ENCODE measurements around the gene VEZF1. TPM values are rescaled to one million over a fixed set of nuclear protein-coding genes. Genes with fewer than 3 reads are reported as not detected.

Gene VEZF1
- total RNA-seq, 4 donors from 2014 or later: 44.0 to 65.1 (median 50.1) TPM

DNA sequence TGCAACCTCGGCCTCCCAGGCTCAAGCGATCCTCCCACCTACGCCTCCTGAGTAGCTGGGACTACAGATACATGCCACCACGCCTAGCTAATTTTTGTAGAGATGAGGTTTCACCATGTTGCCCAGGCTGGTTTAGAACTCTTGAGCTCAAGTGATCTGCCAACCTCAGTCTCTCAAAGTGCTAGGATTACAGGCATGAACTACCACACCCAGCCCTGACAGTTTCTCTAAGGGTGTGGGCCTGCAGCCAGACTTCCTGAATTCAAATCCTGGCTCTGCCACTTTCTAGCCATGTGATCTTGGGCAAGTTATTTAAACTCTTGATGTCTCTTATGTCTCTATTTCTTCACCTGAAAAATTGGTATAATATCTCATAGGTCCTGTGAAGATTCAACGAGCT is 38.4 kb downstream of the VEZF1 start:
- WGBS, 2 donors (ENCODE audit: low coverage in 1 of 2): 83% methylated on average over 5 of the region's 5 CpGs; no CpG with 5 or more reads in 1 of the 2 donors
- Histone ChIP-seq H3K4me3 (no peak overlapping the region), H3K4me1 (peaks cover 32 to 95% (median 66%) of the 10 kb centered on the region in 4 donors), H3K27ac (peak overlapping the region; percentile 91 to 99 (median 97)), H3K9me3 (no peaks in the 10 kb centered on the region), H3K27me3 (no peaks in the 10 kb centered on the region), H3K36me3 (no peaks in the 10 kb centered on the region)
- peak; percentile 53 for DNase-seq
- intact Hi-C loops (cut with DNase I; ENCODE audit: low total_unique reads): no loop called here
- in situ Hi-C loops (cut with MboI; ENCODE audit: low pct_ligation_motif_present in 1 of 4, low pct_unique_long_range_greater_than_20kb in 1 of 4, low sequenced_read_pairs in 3 of 4): no loop called here
- TF ChIP-seq POLR2A (IDR thresholded peaks at IDR 0.05): no peak
- TF ChIP-seq POLR2AphosphoS5 (IDR thresholded peaks at IDR 0.05): no peak
- TF ChIP-seq EP300 (IDR thresholded peaks at IDR 0.05; ENCODE audit: low read depth): no peak
- no peak for TF ChIP-seq CTCF (IDR thresholded peaks at IDR 0.05)

DNA sequence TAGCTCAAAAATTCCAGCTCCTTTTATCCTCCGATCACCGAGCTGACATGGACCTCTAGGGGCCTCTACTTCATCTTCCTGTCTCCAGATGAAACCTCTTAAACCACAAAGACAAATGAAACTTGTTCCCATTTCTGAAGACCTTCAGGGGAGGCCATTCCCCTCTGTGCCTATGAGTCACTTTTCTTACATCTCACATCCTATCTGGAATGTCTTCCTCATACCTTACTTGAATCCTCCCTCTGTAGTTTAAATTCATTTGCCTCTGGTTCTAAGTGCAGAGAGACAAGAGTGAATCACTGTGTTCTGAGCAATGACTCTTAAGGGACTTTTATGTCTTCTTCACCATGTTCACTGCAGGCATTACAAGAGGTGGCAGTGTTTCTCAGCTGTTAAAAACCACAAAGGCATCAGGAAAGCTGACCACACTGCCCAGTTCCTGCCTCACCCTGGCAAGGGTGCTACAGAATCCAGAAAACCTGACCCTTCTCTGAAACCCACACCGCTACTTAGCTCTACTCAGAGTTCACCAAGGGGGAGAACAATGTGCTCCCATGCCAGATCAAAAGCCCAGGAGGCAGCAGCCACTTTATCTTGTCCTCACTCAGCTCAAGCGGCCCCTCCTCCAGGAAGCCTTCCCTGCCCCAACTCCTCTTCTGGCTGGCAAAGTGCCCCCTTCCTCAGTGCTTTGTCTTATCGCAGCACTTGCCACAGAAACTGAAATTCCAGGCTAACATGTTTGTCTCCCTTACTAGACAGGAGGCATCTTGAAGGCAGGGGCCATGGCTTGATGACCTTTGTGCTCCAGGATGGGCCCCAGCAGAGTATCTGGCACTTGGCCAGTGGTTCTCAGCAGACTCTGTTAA is 39.3 kb downstream of the VEZF1 start:
- intact Hi-C loops (cut with DNase I; ENCODE audit: low total_unique reads): no loop called here
- 52% methylated on average over 5 of the region's 5 CpGs; no CpG with 5 or more reads in 1 of the 2 donors for WGBS, 2 donors (ENCODE audit: low coverage in 1 of 2)
- peaks cover 32 to 92% (median 62%) of the 10 kb centered on the region in 4 donors for H3K4me1 ChIP-seq
- no peak for TF ChIP-seq CTCF (IDR thresholded peaks at IDR 0.05)
- TF ChIP-seq POLR2AphosphoS5 (IDR thresholded peaks at IDR 0.05): peak; percentile 18 to 68 (median 61)
- TF ChIP-seq POLR2A (IDR thresholded peaks at IDR 0.05): no peak
- no peak for TF ChIP-seq EP300 (IDR thresholded peaks at IDR 0.05; ENCODE audit: low read depth)
- in situ Hi-C loops (cut with MboI; ENCODE audit: low pct_ligation_motif_present in 1 of 4, low pct_unique_long_range_greater_than_20kb in 1 of 4, low sequenced_read_pairs in 3 of 4): no loop called here
- H3K4me3 ChIP-seq: no peak overlapping the region
- no peaks in the 10 kb centered on the region for H3K27me3 ChIP-seq
- no peaks in the 10 kb centered on the region for H3K9me3 ChIP-seq
- DNase-seq: no peak
- H3K27ac ChIP-seq: peak overlapping the region; percentile 91 to 99 (median 97)
- H3K36me3 ChIP-seq: no peaks in the 10 kb centered on the region

- intact Hi-C loops (cut with DNase I; ENCODE audit: low total_unique reads) (no loop called here), in situ Hi-C loops (cut with MboI; ENCODE audit: low pct_ligation_motif_present in 1 of 4, low pct_unique_long_range_greater_than_20kb in 1 of 4, low sequenced_read_pairs in 3 of 4) (no loop called here)
- DNase-seq: no peak
- no peak overlapping the region for H3K4me3 ChIP-seq
- H3K27me3 ChIP-seq: no peaks in the 10 kb centered on the region
- peak overlapping the region; percentile 91 to 99 (median 97) for H3K27ac ChIP-seq
- no peaks in the 10 kb centered on the region for H3K9me3 ChIP-seq
- 65 to 80% methylated on average over 1 to 5 of the region's 5 CpGs for WGBS, 2 donors (ENCODE audit: low coverage in 1 of 2)
- no peaks in the 10 kb centered on the region for H3K36me3 ChIP-seq
- TF ChIP-seq EP300 (IDR thresholded peaks at IDR 0.05; ENCODE audit: low read depth): no peak
- TF ChIP-seq POLR2A (IDR thresholded peaks at IDR 0.05): no peak
- TF ChIP-seq CTCF (IDR thresholded peaks at IDR 0.05): no peak
- no peak for TF ChIP-seq POLR2AphosphoS5 (IDR thresholded peaks at IDR 0.05)
- peaks cover 32 to 92% (median 64%) of the 10 kb centered on the region in 4 donors for H3K4me1 ChIP-seq
Measured at GRCh38 chr17:57948169-57948554, 39.9 kb downstream of the VEZF1 start.

DNA sequence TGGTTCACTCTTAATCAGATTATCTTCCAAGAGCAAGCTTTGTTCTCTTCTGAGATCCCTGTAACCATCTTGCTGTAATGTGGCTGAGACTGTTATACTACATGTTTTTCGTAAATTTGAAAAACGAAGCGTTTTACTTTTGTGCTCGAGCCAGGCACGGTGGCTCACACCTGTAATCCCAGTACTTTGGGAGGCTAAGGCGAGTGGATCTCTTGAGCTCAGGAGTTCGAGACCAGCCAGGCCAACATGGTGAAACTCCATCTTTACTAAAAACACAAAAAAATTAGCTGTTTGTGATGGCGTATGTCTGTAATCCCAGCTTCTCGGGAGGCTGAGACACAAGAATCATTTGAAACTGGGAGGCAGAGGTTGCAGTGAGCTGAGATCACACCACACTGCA is 40.7 kb downstream of the VEZF1 start:
- Histone ChIP-seq H3K4me1 (peaks cover 34 to 89% (median 63%) of the 10 kb centered on the region in 4 donors), H3K36me3 (no peaks in the 10 kb centered on the region), H3K4me3 (peak overlapping the region in 3 of 4 donors; percentile 26 to 41 (median 30)), H3K27me3 (no peaks in the 10 kb centered on the region), H3K27ac (peak overlapping the region; percentile 91 to 99 (median 97)), H3K9me3 (no peaks in the 10 kb centered on the region)
- no peak for DNase-seq
- intact Hi-C loops (cut with DNase I; ENCODE audit: low total_unique reads) (no loop called here), in situ Hi-C loops (cut with MboI; ENCODE audit: low pct_ligation_motif_present in 1 of 4, low pct_unique_long_range_greater_than_20kb in 1 of 4, low sequenced_read_pairs in 3 of 4) (no loop called here)
- TF ChIP-seq EP300 (IDR thresholded peaks at IDR 0.05; ENCODE audit: low read depth): no peak
- no peak for TF ChIP-seq CTCF (IDR thresholded peaks at IDR 0.05)
- TF ChIP-seq POLR2AphosphoS5 (IDR thresholded peaks at IDR 0.05): no peak
- TF ChIP-seq POLR2A (IDR thresholded peaks at IDR 0.05): no peak
- 69% methylated on average over 5 to 9 of the region's 9 CpGs for WGBS, 2 donors (ENCODE audit: low coverage in 1 of 2)

All from transverse colon (tissue), 4 donors.